HG02588 (cell line): ENCODE data around the gene FAM228A.
A peak's percentile ranks its signal among the peaks of the same experiment; 100 is the strongest.
"Not testable (repeated sequence)": the region's sequence is repeated elsewhere in the genome, so short reads cannot be mapped to it uniquely, and the experiment has no call there.

Experiments
- ATAC-seq: cut with Tn5 transposase; IDR thresholded peaks from one replicate; pipeline ENCODE4 v1.9.1; 2021; ENCODE audit warnings: mild to moderate bottlenecking, moderate library complexity; ENCODE audit not compliant: unreplicated experiment

The FAM228A gene

GRCh38 chr2:24174851-24175277 lies at the start of gene FAM228A:
FAM228A (plus strand) TSS chr2:24175053; CDS start chr2:24175481, 428 bp downstream.
- ATAC-seq = no peak

DNA sequence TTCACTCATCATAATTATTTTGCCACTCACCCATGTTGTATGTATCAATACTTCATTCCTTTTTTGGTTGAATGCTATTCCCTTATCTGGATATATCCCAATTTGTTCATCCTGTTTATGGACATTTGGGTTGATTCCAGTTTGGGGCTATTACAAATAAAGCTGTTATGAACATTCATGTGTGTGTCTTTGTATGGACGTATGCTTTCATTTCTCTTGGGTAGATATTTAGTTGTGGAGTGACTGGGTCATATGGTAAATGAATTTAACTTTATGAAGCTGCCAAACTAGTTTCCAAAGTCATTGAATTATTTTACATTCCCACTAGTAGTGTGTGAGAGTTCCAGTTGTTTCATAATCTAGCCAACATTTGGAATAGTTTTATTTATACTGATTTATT lies 48.9 kb upstream of the FAM228A start:
- no peak for ATAC-seq

GRCh38 chr2:24132543-24132942 lies 42.3 kb upstream of the FAM228A start:
- no peak for ATAC-seq

DNA sequence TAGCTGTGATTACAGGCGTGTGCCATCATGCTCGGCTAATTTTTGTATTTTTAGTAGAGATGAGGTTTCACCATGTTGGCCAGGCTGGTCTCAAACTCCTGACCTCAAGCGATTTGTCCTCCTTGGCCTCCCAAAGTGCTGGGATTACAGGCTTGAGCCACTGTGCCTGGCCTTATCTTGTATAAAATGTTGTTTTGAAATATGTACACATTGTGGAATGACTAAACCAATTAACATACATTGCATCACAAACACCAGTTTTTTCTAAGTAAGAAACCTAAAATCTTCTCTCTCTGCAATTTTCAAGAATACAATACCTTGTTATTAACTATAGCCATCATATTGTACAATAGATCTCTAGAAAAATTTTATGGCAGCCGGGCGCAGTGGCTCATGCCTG lies 34.5 kb upstream of the FAM228A start:
- not testable (repeated sequence) for ATAC-seq

GRCh38 chr2:24147364-24147763 lies 27.5 kb upstream of the FAM228A start:
- ATAC-seq = no peak

GRCh38 chr2:24152413-24153197 lies 22.2 kb upstream of the FAM228A start:
- ATAC-seq = no peak

- ATAC-seq = no peak
These were observed 21.4 kb upstream of the FAM228A start for GRCh38 chr2:24153478-24153877.

DNA sequence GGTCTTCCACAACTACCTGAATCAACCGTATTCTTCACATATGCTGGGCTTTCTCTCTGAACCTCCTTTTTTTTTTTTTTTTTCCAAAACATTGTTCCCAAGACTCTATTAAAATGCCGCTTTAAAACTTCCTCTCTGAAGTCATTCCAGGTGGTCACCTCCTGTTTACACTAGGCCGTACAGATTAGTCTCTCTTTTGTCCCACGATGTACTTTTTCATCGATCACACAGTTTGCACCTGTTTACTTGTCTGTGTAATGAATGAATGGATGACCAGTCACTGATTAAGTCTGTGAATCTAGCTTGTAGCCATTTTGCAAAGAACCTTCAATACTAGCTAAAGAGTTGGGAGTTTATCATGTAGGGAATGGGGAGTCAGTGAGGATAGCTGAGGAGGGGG lies 16.7 kb upstream of the FAM228A start:
- no peak for ATAC-seq

DNA sequence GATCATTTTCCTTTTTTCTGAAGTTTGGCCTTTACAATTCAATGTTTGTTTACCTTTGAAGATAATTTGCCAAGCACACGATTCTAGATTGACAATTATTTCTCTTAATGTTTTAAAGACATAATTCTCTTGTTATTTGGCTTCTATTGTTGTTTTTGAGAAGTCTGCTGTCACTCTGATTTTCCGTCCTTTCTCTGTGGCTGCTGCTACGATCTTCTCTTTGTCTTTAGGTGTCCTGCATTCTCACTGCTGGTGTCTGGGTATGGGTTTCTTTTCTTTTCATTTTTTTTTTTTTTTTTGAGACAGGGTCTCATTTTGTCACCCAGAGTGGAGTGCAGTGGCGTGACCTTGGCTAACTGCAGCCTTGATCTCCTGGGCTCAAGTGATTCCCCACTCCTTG lies 15.1 kb upstream of the FAM228A start:
- ATAC-seq = no peak

DNA sequence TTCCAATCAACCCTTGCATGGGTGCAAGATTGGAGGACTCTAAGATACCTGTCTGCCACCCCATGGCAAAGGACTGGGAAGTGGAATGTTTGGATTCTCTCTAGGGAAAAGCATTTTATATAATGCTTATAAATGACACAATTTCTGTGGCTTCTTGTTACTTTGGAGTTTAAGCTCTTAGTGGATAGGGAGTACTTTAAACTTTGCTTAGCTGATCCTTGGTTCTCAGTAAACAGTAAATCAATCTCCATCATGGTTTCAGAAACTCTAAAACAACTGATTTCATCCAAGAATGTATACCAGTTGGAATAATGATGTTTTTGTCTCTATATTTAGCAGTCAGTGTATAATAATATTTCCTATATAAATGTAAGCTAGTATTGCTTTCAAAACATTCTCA lies 14.1 kb upstream of the FAM228A start:
- no peak for ATAC-seq

GRCh38 chr2:24162494-24162893 lies 12.4 kb upstream of the FAM228A start:
- ATAC-seq = no peak

DNA sequence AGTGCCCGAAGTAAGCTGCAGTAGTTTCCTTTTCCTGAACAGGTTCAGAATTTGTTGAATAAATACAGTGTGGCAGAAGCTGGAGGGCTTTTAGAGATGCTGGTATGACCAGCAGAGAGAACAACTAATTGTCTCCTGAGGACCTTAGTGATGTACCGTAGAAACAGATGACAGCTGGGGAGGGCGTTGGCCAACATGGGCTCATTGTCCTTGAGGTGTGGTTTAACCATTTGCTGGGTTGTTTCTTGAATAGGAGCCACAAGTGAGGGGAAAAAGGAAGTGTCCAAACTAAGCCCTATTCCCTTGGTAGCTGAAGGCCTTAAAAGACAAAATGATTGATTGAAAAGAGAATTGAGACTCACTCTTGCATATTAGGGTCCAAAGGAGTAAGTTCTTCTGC lies 11.7 kb upstream of the FAM228A start:
- no peak for ATAC-seq

DNA sequence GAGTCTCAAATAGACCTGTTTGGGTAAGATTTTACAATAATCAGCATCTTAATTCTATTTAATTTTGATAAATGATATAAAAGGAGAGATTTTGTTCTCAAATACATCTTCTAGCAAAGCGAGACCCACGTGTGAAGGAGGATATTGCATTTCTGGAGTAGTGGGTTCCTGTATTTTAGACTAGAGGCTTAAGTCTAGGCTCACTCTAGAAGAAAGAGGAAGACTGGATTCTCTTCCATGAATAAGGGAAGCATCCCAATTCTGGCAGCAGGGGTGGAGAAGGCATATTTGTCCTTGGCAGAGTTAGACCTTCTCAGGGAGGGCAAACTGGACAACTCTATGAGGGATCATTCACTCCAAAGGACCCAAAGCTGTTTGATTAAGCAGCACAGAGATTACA lies 11.3 kb upstream of the FAM228A start:
- no peak for ATAC-seq

DNA sequence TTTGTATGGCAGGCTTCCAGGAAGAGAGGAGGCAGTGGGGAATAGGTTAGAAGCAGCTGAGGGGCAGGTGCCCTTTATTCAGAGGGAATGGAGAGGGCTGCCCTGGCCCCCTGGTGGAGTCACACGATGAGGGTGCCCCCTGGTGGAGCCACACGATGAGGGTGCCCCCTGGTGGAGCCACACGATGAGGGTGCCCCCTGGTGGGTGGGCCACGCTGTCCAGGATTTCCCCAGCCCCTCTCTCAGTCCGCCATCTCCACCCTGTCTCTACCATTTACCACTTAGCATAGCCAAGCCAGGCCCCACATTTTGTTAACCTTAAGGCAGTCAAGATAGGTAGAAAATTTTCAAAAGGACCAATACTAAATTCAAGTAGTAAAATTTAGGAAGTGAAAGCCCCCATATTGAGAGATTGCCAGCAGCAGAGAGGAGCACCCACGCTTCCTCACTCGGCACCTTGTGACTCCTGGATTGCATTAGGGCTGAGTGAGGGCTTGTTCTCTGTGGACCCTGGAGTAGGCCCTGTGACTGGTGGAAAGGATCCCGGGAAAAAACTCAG lies 10.4 kb upstream of the FAM228A start:
- peak; percentile 71 for ATAC-seq

DNA sequence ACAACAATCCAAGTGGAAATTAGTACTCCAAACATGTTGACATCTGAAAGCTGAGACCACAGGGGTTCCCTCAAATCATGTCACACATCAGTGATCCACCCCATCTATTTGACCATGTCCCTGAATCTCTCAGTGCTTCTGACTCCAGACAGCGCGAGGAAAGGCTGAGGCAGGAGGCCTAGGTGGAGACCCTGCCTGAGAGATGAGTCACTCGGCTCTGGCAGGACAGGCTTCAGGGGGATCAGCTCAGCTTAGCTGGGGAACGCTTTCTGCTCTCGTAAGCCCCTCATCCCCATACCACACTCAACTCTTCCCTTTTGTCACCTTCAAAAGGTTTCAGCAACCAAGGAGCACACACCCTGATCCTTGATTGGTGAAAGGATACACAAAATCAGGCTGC lies 5.8 kb upstream of the FAM228A start:
- no peak for ATAC-seq

DNA sequence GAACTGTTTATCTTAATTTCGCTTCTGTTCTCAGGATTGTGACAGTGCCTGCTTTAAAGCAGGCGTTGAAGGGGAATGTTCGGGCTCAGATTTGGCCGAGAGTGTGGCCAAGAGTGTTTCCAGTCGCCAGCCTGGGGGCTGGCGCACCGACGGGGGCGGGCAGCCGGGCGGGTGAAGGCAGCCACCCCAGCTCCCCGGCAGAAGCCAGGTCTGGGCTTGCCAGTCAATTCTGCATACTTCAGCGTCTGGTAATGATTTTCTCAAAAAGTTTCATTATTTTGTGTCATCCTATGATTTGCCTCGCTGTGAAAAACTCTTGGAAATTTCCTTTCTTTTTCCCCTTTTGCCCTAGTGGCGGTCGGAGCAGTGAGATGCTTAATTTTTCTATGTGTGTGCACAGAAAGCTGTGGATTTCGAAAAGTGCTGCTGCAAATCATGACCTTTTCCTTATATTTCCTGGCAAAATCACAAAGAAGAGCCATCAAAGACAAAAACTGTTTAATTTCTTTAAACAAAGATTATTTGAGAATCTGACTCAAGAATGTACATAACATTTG lies 856 bp downstream of the FAM228A start:
- no peak for ATAC-seq

- ATAC-seq = no peak
These were observed 1.5 kb downstream of the FAM228A start for GRCh38 chr2:24176326-24176725.

DNA sequence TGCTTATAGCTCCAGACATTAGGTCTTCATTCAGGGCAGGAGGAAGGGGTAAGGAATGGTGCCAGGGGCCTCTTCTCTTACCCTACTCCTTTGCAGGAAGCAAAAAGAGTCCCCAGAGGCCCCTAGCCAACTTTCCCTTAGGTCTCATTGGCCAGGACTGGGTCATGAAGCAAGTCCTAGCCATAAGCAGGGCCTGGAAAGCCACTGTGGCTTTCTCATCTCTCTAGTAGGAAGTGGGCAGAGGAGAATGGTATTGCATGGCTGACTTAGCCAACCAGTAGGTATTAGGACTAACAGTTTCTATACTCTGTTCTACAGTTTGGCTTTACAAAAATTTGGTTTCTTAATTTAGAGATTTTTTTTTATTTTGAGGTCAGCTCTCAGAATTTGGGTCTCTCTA lies 4.8 kb downstream of the FAM228A start:
- ATAC-seq = no peak

DNA sequence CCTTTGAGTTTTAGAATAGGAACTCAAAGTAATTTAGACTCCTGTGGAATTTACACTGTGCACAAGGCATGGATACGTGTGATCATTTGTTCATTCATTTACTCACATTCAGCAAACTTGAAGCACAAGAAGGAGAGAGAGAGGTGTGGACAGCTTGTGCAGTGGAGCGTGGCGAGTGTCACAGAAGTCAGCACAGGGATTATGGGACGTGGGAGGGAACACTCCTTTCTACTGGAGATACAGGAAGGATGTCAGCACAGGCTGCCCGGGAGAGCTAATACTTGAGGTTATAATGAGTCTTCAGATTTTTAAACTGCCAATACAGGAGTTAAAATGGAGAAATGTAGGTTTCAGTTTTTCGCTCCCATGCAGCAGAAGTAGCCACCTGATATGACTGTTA lies 7.0 kb downstream of the FAM228A start:
- no peak for ATAC-seq

DNA sequence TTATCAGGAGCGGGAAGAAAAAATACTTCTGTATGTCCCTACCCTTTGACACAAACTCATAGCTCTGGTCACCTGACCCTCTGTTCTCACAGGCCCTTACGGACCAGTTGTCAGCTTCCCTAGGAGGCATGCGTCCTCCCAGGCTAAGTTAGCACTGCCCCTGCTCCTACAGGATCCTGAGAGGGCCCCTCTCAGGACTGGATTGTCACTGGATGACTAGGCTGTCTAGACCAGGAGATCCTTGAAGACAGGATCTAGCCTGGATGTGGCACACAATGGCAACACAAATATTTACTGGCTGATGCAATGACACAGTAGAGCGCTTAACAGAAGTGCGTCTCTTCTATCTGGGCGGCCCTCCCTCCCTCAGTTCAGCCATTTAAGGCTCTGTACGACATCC lies 7.7 kb downstream of the FAM228A start:
- ATAC-seq = no peak

- no peak for ATAC-seq
These were observed 8.7 kb downstream of the FAM228A start for GRCh38 chr2:24183366-24184069.

GRCh38 chr2:24189551-24189950 lies 14.7 kb downstream of the FAM228A start:
- no peak for ATAC-seq
